LNCaP clone FGC (cell line): Measurements from ENCODE around the gene CCNO.

Source experiments
- DNase-seq: peaks from one replicate; pipeline ENCODE4 v3.0.0-alpha.2; 2011; ENCODE audit warnings: low read depth
- H3K4me3 ChIP-seq: 2 replicates; pipeline ENCODE4 v1.5.1; 2011; ENCODE audit warnings: mild to moderate bottlenecking, low read depth, low read length, control low read depth
- TF ChIP-seq, protein P1 (sequence below): IDR thresholded peaks from 2 replicates; pipeline ENCODE4 v1.5.1; 2012; ENCODE audit warnings: mild to moderate bottlenecking; ENCODE audit not compliant: control insufficient read depth, insufficient read depth; ENCODE audit errors: extremely low read depth

CCNO gene

GRCh38 chr5:55211184-55211874, 22.1 kb downstream of the CCNO start:
- DNase-seq = peak; percentile 50
- H3K4me3 ChIP-seq = no peak overlapping the region
- TF ChIP-seq, protein P1, sequence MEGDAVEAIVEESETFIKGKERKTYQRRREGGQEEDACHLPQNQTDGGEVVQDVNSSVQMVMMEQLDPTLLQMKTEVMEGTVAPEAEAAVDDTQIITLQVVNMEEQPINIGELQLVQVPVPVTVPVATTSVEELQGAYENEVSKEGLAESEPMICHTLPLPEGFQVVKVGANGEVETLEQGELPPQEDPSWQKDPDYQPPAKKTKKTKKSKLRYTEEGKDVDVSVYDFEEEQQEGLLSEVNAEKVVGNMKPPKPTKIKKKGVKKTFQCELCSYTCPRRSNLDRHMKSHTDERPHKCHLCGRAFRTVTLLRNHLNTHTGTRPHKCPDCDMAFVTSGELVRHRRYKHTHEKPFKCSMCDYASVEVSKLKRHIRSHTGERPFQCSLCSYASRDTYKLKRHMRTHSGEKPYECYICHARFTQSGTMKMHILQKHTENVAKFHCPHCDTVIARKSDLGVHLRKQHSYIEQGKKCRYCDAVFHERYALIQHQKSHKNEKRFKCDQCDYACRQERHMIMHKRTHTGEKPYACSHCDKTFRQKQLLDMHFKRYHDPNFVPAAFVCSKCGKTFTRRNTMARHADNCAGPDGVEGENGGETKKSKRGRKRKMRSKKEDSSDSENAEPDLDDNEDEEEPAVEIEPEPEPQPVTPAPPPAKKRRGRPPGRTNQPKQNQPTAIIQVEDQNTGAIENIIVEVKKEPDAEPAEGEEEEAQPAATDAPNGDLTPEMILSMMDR = no peak

DNA sequence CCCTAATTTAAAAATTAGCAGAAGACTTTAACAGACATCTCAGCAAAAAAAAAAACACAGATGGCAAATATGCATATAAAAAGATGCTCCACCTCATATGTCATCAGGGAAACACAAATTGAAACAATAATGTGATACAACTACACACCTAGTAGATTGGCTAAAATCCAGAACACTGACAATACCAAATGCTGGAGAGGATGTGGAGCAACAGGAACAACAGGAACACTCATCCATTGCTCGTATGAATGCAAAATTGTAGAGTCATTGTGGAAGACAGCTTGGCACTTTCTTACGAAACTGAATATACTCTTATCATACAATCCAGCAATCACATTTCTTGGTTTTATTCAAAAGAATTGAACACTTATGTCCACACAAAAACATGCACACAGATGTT, 28.4 kb downstream of the CCNO start:
- no peak overlapping the region for H3K4me3 ChIP-seq
- TF ChIP-seq, protein P1 = no peak
- no peak for DNase-seq

- TF ChIP-seq, protein P1 = no peak
- no peak for DNase-seq
- no peak overlapping the region for H3K4me3 ChIP-seq
Measured at GRCh38 chr5:55191165-55191564, 42.2 kb downstream of the CCNO start.

GRCh38 chr5:55188656-55189540, 44.5 kb downstream of the CCNO start:
- TF ChIP-seq, protein P1 = no peak
- peak overlapping the region; percentile 13; the same call in 1 of the 2 replicates for H3K4me3 ChIP-seq
- DNase-seq = peak; percentile 98

DNA sequence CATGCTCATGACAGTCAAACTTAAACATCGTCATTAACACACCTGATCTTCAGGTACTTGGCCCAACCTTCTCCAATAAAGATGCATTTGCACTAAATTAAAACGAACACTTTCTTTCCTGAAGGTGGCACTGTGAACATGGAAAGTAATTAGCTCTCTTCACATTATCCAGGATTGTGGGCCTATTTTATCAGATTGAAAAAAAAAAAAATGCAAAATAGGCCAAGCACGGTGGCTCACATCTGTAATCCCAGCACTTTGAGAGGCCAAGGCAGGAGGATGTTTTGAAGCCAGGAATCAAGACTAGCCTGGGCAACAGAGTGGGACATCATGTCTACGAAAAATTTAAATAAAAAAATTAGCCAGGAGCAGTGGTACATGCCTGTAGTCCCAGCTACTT, 46.0 kb downstream of the CCNO start:
- no peak overlapping the region for H3K4me3 ChIP-seq
- DNase-seq = peak; percentile 72
- TF ChIP-seq, protein P1 = peak; percentile 78
